ENCODE data around the gene SRP68.

DNA sequence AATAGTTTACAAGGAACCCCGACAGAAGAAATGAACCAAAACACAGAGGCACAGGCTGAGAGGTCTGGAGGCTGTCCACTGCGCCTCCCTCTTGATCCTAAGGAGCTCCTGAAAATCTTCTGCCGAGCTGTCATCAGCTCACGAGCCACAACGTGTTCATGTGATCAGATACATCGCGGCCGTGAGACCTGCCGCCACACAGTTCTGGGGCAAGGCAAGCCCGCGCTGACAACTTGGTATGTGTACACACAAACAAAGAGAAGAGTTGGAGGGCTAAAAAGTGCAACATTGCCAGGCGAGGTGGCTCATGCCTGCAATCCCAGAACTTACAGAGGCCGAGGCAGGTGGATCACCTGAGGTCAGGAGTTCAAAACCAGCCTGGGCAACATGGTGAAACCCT lies 23.6 kb upstream of the SRP68 start:
- no peak for TF ChIP-seq POLR2A (IDR thresholded peaks at IDR 0.05)
- TF ChIP-seq, protein P1, sequence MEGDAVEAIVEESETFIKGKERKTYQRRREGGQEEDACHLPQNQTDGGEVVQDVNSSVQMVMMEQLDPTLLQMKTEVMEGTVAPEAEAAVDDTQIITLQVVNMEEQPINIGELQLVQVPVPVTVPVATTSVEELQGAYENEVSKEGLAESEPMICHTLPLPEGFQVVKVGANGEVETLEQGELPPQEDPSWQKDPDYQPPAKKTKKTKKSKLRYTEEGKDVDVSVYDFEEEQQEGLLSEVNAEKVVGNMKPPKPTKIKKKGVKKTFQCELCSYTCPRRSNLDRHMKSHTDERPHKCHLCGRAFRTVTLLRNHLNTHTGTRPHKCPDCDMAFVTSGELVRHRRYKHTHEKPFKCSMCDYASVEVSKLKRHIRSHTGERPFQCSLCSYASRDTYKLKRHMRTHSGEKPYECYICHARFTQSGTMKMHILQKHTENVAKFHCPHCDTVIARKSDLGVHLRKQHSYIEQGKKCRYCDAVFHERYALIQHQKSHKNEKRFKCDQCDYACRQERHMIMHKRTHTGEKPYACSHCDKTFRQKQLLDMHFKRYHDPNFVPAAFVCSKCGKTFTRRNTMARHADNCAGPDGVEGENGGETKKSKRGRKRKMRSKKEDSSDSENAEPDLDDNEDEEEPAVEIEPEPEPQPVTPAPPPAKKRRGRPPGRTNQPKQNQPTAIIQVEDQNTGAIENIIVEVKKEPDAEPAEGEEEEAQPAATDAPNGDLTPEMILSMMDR (IDR thresholded peaks at IDR 0.05) = no peak
- no peak for TF ChIP-seq EP300 (IDR thresholded peaks at IDR 0.05)
